Common myeloid progenitor, CD34-positive (primary cell): ENCODE results near the gene LRRN3.

Experiments
- CTCF ChIA-PET: fragments of 350-600 bp; sonication (Branson Sonifier 250); formaldehyde crosslinking; loops from one replicate; lab custom pipeline; 2021; ENCODE audit warnings: antibody characterized with exemption; lab: Charles Lee
- POLR2A ChIA-PET: fragments of 350-600 bp; sonication (Branson Sonifier 250); formaldehyde crosslinking; loops from one replicate; lab custom pipeline; 2021; ENCODE audit warnings: antibody characterized with exemption; lab: Charles Lee
- DNase-seq, 3 donors: peaks; one replicate each; pipeline versions ENCODE4 v3.0.0 to v3.0.0-alpha.2; 2013
- H3K27ac ChIP-seq, 2 experiments: 1 replicate in 1 of 2; 2 replicates in 1 of 2; pipeline ENCODE4 v1.7.0; 2013; ENCODE audit warnings: inconsistent platforms in 2 of 2, low read length in 2 of 2, mild to moderate bottlenecking in 2 of 2, low read depth in 1 of 2, moderate library complexity in 1 of 2; ENCODE audit not compliant: severe bottlenecking in 2 of 2, insufficient read depth in 1 of 2, poor library complexity in 1 of 2
- H3K27me3 ChIP-seq, 5 experiments: replicated peaks in 2 of 5; 1 replicate in 3 of 5; 2 replicates in 2 of 5; pipeline versions ENCODE4 v1.6.1 to v1.7.0; 2013; ENCODE audit warnings: low read length in 4 of 5, mild to moderate bottlenecking in 2 of 5, moderate library complexity in 2 of 5, inconsistent platforms in 1 of 5; ENCODE audit not compliant: insufficient read depth in 5 of 5, control insufficient read depth in 4 of 5
- H3K36me3 ChIP-seq, 4 experiments: 1 replicate in 2 of 4; 2 replicates in 2 of 4; pipeline versions ENCODE4 v1.6.1 to v1.7.0; 2013; ENCODE audit warnings: low read length in 3 of 4, control low read depth in 1 of 4, mild to moderate bottlenecking in 1 of 4; ENCODE audit not compliant: control insufficient read depth in 4 of 4, insufficient read depth in 4 of 4
- H3K4me1 ChIP-seq, 4 experiments: 1 replicate in 3 of 4; 2 replicates in 1 of 4; pipeline versions ENCODE4 v1.6.1 to v1.7.1; 2013; ENCODE audit warnings: low read length in 3 of 4, mild to moderate bottlenecking in 3 of 4, control low read depth in 1 of 4, inconsistent platforms in 1 of 4, moderate library complexity in 1 of 4; ENCODE audit not compliant: control insufficient read depth in 4 of 4, insufficient read depth in 4 of 4; ENCODE audit errors: control extremely low read depth in 1 of 4
- H3K4me3 ChIP-seq, 7 experiments: 1 replicate in 4 of 7; 2 replicates in 3 of 7; pipeline versions ENCODE4 v1.5.1 to v1.7.0; 2013; ENCODE audit warnings: mild to moderate bottlenecking in 7 of 7, low read length in 6 of 7, moderate library complexity in 6 of 7, inconsistent platforms in 2 of 7, low read depth in 2 of 7, control low read depth in 1 of 7; ENCODE audit not compliant: insufficient read depth in 4 of 7, control insufficient read depth in 1 of 7; ENCODE audit errors: extremely low read depth in 1 of 7
- H3K9me3 ChIP-seq, 5 experiments: 1 replicate in 4 of 5; 2 replicates in 1 of 5; pipeline versions ENCODE4 v1.6.1 to v1.7.1; 2013; ENCODE audit warnings: low read length in 4 of 5, mild to moderate bottlenecking in 2 of 5, inconsistent platforms in 1 of 5, low read depth in 1 of 5, moderate library complexity in 1 of 5; ENCODE audit not compliant: control insufficient read depth in 4 of 5, insufficient read depth in 2 of 5; ENCODE audit errors: control extremely low read depth in 1 of 5
- WGBS: methylation state at CpG from one replicate; pipeline ENCODE4 v1.1.5; 2013; ENCODE audit not compliant: insufficient coverage; 5-methylcytosine and 5-hydroxymethylcytosine counted together

Gene LRRN3

DNA sequence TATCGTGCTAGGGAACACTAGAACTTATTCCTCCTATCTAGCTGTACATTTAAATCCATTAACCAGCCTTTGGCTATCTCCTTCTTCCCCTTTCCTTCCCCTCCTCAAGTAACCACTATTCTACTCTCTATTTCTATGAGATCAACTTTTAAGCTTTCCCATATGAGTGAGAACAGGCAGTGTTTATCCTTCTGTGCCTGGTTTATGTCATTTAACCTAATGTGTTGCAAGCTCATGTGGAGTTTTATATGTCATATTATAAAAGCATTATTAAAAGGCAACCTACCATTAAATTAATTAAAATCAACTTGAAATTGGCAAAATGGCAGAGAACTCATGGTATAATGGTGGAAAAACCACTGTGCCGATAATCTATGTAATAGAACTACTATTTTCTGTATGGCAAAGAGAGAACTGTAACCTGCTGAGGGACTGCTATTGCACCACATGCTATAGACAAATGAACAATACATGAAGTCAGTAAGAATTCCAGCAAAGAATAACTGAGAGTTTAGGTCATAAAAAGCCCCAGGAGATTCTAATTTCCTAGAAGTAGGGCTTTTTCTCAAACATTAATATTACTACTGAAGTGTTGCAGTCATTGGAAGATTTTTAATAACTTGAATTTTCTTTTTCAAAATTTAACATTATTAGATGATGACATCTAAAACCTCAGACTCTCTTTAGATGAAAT is 81.8 kb downstream of the LRRN3 start:
- no CpG with 5 or more reads among the region's 2 CpGs for WGBS
- DNase-seq: no peak
- ChIA-PET CTCF (no interaction called here), POLR2A (no interaction called here)
- Histone ChIP-seq H3K36me3 (no peaks in the 10 kb centered on the region), H3K4me3 (no peak overlapping the region), H3K9me3 (no peaks in the 10 kb centered on the region), H3K4me1 (no peaks in the 10 kb centered on the region), H3K27ac (no peak overlapping the region), H3K27me3 (no peaks in the 10 kb centered on the region)

DNA sequence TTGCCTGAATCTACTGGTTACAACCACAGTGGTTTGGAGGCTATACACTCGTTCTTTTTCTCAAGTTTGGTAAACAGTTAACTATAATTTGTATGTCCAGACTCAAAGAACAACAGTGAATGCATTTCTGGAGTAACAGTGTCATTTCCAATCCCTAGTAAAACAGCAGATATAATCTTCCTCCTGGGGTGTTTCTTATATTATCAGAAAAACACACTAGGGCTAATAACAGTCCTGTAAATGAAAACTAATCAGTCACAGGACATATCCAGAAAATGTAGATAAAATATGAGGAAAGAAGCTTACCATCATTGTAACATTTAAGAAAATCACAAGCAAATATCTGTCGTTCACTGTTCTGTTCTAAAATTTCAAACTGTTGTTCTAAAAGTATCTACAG is 82.6 kb downstream of the LRRN3 start:
- no peak overlapping the region for H3K4me3 ChIP-seq
- ChIA-PET CTCF (no interaction called here), POLR2A (no interaction called here)
- no peaks in the 10 kb centered on the region for H3K27me3 ChIP-seq
- no peaks in the 10 kb centered on the region for H3K4me1 ChIP-seq
- no peaks in the 10 kb centered on the region for H3K9me3 ChIP-seq
- no peaks in the 10 kb centered on the region for H3K36me3 ChIP-seq
- DNase-seq: no peak
- WGBS: no CpG with 5 or more reads among the region's 2 CpGs
- no peak overlapping the region for H3K27ac ChIP-seq

DNA sequence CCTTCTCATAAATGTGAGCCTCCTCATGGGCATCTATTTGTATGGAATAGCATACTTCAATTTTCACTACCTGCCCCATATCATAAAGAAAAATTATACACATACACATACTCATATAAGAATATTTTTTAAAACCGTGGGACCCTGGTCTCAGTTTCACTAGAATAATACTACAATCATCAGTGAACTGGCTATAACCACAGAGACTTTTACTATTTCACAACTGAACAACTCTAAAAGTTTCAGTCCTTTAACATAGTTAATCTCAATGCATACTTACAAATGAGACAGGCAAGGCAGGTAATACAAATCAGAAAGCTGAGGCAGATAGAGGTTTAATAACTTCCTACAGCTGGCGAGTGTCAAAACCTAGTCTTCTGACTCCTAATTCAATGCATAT is 83.1 kb downstream of the LRRN3 start:
- no peak overlapping the region for H3K4me3 ChIP-seq
- peaks cover 0 to 3% (median 0%) of the 10 kb centered on the region in 4 experiments for H3K36me3 ChIP-seq
- H3K9me3 ChIP-seq: no peaks in the 10 kb centered on the region
- CTCF ChIA-PET: no interaction called here
- no peaks in the 10 kb centered on the region for H3K4me1 ChIP-seq
- no peak for DNase-seq
- no peak overlapping the region for H3K27ac ChIP-seq
- POLR2A ChIA-PET: no interaction called here
- no peaks in the 10 kb centered on the region for H3K27me3 ChIP-seq
- WGBS: 100% methylated on average over 1 of the region's 2 CpGs

DNA sequence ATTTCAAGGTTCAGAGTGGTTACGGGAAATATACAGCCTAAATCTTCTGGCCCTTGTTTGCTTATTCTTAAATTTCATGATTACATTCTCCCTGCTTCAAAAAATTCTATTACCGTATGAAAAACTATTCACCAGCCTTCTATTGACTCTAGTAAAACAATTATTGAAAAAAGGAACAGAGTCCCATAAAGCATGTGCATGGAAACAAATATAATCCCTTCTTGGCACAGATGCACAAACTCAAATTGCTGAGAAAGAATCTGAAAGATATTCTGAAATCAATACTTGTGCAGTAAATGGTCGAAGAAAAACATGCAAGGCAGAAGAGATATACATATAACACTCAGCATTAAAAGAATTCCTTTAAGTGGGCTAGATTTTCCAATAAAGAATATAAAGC is 83.6 kb downstream of the LRRN3 start:
- Histone ChIP-seq H3K4me1 (no peaks in the 10 kb centered on the region), H3K9me3 (peaks cover 0 to 5% (median 0%) of the 10 kb centered on the region in 5 experiments), H3K27me3 (no peaks in the 10 kb centered on the region), H3K4me3 (no peak overlapping the region), H3K27ac (no peak overlapping the region), H3K36me3 (peaks cover 0 to 3% (median 0%) of the 10 kb centered on the region in 4 experiments)
- ChIA-PET CTCF (no interaction called here), POLR2A (no interaction called here)
- WGBS: 100% methylated on average over 2 of the region's 3 CpGs
- DNase-seq: no peak
